ENCODE results near the gene NDUFS6. TPM values are rescaled to one million over a fixed set of nuclear protein-coding genes. Genes with fewer than 3 reads are reported as not detected.

NDUFS6 gene
- total and polyA plus RNA-seq, 2 of the 8 experiments (the other 6 are each of a cell fraction or from before 2014, with no cell fraction given) = 72.7 to 191 TPM

- TF ChIP-seq CHD7 (IDR thresholded peaks at IDR 0.05; ENCODE audit: insufficient replicate concordance, low read length) = no peak
- no peak for TF ChIP-seq ATF3 (IDR thresholded peaks at IDR 0.05; ENCODE audit: insufficient read depth, low read depth, low read length)
Observed at GRCh38 chr5:1779021-1779680, 22.1 kb upstream of the NDUFS6 start (continued).
